T-helper 17 cell (primary cell): Measurements from ENCODE around the gene HMG20B. TPM values are rescaled to one million over a fixed set of nuclear protein-coding genes. Genes with fewer than 3 reads are reported as not detected.
A peak's percentile ranks its signal among the peaks of the same experiment; 100 is the strongest.

ENCODE experiments used
- ATAC-seq: fragments of 150-1000 bp; cut with Tn5 transposase; 2 replicates; pipeline ENCODE4 v1.10.0; 2021; ENCODE audit warnings: mild to moderate bottlenecking, moderate library complexity
- DNase-seq, 3 donors: peaks; one replicate each; pipeline versions ENCODE4 v3.0.0 to v3.0.0-alpha.2; 2020 to 2021
- H3K9me3 ChIP-seq: one replicate; pipeline ENCODE4 v1.7.0; 2013; ENCODE audit warnings: low read length, mild to moderate bottlenecking; ENCODE audit not compliant: control insufficient read depth, poor library complexity, severe bottlenecking
- H3K27ac Mint-ChIP-seq: one replicate; pipeline ENCODE4 v1.8.0; 2022; ENCODE audit warnings: mild to moderate bottlenecking, moderate library complexity, mixed read lengths
- H3K27me3 Mint-ChIP-seq: one replicate; pipeline ENCODE4 v1.8.0; 2022; ENCODE audit warnings: mixed read lengths
- H3K36me3 Mint-ChIP-seq: one replicate; pipeline ENCODE4 v1.8.0; 2022; ENCODE audit warnings: low read depth, mixed read lengths
- H3K4me1 Mint-ChIP-seq: one replicate; pipeline ENCODE4 v1.8.0; 2022; ENCODE audit warnings: mild to moderate bottlenecking, mixed read lengths
- H3K4me3 Mint-ChIP-seq: one replicate; pipeline ENCODE4 v1.8.0; 2022; ENCODE audit warnings: mild to moderate bottlenecking, moderate library complexity, mixed read lengths
- total RNA-seq, 4 donors: library from RNA in 2 of 4; stranded (reverse) in 2 of 4; gene quantifications; one replicate each; pipeline ENCODE4 v1.2.3 and lab custom pipeline; 2022 to 2026

Gene HMG20B
- total RNA-seq, 2 donors from 2014 or later: 34.0 to 36.7 TPM

GRCh38 chr19:3606174-3606689 is 33.5 kb downstream of the HMG20B start:
- H3K27ac Mint-ChIP-seq: no peak overlapping the region
- H3K9me3 ChIP-seq: no peaks in the 10 kb centered on the region
- H3K4me3 Mint-ChIP-seq: no peak overlapping the region
- H3K36me3 Mint-ChIP-seq: no peaks in the 10 kb centered on the region
- no peaks in the 10 kb centered on the region for H3K27me3 Mint-ChIP-seq
- H3K4me1 Mint-ChIP-seq: peaks cover 2% of the 10 kb centered on the region
- no peak for DNase-seq
- peak; percentile 61 for ATAC-seq

GRCh38 chr19:3606690-3607289 is 34.0 kb downstream of the HMG20B start, which contains the start of gene TBXA2R:
TBXA2R (minus strand) TSS chr19:3606875; CDS start chr19:3600634, 6,241 bp downstream.
- Mint-ChIP-seq H3K4me1 (peaks cover 2% of the 10 kb centered on the region), H3K4me3 (peak within 1 kb of the TSS; percentile 58), H3K27me3 (no peaks in the 10 kb centered on the region), H3K27ac (no peak within 1 kb of the TSS), H3K36me3 (no peaks in the 10 kb centered on the region)
- ATAC-seq: peak; percentile 45
- peak in 1 of 3 donors; percentile 29 for DNase-seq
- H3K9me3 ChIP-seq: no peaks in the 10 kb centered on the region

DNA sequence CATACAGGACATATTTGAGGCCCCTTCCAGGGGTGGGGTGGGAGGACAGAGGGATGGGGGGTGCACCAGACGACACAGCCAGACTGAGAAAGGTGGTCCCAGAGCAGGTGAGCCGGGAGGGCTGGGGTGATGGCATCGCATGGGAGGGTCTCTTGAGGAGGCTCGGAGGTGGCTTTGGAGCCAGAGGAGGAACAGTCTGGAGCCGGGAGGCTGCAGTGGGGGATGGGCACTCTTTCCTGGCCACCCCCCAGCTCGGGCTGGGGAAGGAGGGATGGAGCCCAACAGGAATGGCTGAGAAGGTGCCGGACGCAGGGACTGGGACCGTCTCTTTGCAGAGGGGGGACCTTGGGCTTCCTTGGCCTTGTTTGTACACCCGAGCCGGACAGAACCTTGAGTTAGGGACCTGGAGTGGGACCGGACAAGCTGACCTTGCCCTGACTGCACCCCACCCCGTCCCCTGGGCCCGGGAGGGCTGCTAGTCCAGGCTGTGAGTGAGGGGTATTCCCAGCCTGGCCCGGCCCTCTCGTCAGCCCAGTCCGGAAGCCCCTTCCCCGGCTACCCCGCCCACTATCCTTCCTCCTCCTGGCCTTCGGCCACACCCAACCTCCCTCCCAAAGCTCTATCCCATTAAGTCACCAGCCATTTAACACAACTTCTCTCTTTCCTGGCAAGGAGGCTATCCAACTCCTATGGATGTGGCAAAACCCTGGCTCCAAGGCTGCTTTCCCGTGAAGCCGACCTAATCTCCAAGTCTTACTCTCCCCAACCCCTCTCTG is 34.7 kb downstream of the HMG20B start:
- ATAC-seq (no peak), DNase-seq (no peak)
- no peaks in the 10 kb centered on the region for H3K36me3 Mint-ChIP-seq
- H3K27ac Mint-ChIP-seq: no peak overlapping the region
- H3K27me3 Mint-ChIP-seq: no peaks in the 10 kb centered on the region
- H3K4me3 Mint-ChIP-seq: peak overlapping the region; percentile 58
- peaks cover 2% of the 10 kb centered on the region for H3K4me1 Mint-ChIP-seq
- H3K9me3 ChIP-seq: no peaks in the 10 kb centered on the region

DNA sequence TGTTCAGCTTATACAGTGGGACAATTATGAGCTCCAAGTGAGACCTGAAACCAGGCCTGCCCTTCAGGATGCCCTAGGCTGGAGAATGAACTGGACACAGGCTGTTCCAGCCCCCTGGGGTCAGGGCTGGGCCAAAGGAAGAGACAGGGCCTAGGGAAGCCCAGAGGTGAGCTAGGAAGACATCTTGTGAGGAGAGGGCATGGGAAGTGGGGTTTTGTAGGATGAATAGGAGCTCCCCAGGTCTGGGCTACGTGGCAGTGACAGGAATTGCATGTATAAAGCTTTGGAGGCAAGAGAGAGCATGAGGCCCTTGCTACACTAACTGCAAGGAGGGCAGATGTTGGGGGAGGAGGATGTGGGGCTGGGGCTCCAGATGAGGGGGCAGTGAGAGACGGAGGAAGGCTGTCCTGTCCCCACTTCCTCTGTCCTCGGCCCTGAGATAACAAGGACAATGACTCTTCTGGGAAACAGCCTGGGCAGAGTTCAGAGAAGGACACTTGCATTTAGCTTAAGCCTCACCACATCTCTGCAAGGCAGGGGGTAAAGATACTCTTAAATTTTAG is 35.4 kb downstream of the HMG20B start:
- H3K4me3 Mint-ChIP-seq: peak overlapping the region; percentile 58

GRCh38 chr19:3608750-3609322 is 36.1 kb downstream of the HMG20B start:
- ATAC-seq (no peak), DNase-seq (no peak)
- Mint-ChIP-seq H3K36me3 (no peaks in the 10 kb centered on the region), H3K27ac (no peak overlapping the region), H3K4me3 (no peak overlapping the region), H3K27me3 (no peaks in the 10 kb centered on the region), H3K4me1 (peaks cover 2% of the 10 kb centered on the region)
- H3K9me3 ChIP-seq: no peaks in the 10 kb centered on the region

More for the DNA sequence above, 35.4 kb downstream of the HMG20B start:
- Mint-ChIP-seq H3K36me3 (no peaks in the 10 kb centered on the region), H3K4me1 (peaks cover 2% of the 10 kb centered on the region), H3K27me3 (no peaks in the 10 kb centered on the region), H3K27ac (no peak overlapping the region)
- no peaks in the 10 kb centered on the region for H3K9me3 ChIP-seq
- no peak for DNase-seq
- no peak for ATAC-seq

- DNase-seq: no peak
- Mint-ChIP-seq H3K36me3 (no peaks in the 10 kb centered on the region), H3K27me3 (no peaks in the 10 kb centered on the region), H3K4me3 (no peak overlapping the region), H3K4me1 (peaks cover 2% of the 10 kb centered on the region), H3K27ac (no peak overlapping the region)
- H3K9me3 ChIP-seq: no peaks in the 10 kb centered on the region
- ATAC-seq: no peak
These were observed 37.3 kb downstream of the HMG20B start for GRCh38 chr19:3609779-3610719.

DNA sequence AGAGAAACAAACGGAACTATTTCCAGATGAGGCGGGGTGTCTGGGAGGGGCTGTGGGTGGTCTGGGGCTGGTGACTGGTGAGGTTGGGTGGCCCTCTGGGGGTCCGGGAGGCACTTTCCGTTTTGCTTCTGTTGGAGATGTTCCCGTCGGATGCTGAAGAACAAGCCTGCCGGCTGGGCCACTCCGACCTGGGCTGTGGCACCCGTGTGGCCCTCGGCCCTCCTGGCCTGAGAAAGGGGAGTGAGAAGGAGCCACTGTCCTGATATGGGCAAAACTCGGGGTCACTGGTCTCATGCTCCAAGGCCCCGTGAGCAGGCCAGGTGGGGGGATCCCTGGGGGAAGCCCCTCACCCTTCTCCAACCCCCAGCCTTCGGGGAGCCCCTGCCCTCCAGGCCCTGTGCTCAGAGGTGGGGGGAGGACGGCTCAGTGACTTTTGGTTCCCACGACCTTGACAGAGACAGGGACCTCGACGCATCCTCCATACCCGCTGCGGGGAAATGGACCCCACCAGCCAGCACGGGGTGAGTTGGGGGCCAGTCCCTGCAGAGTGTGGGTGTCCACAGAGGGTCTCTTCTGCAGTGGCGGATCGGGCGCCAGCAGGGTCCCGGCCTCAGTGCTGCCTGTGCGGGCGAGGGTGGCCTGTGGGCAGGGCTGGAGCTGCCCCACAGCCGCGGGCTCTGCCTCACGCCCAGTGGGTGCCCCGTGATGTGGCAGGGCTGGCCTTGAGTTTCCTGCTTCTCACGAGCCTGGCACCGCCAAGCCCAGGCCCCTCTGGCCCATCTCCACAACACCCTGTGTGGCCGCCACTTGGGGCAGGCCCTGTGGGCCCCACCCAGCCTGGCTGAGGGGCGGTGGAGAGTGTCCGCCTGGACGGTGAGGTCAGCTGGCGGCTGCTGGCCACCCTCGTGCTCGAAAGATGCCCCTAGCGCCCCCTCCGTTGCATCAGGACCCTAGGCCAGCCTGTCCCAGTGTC is 38.3 kb downstream of the HMG20B start:
- peaks cover 2% of the 10 kb centered on the region for H3K4me1 Mint-ChIP-seq
- ATAC-seq (no peak), DNase-seq (no peak)
- no peak overlapping the region for H3K27ac Mint-ChIP-seq
- no peaks in the 10 kb centered on the region for H3K36me3 Mint-ChIP-seq
- no peaks in the 10 kb centered on the region for H3K27me3 Mint-ChIP-seq
- no peak overlapping the region for H3K4me3 Mint-ChIP-seq
- H3K9me3 ChIP-seq: no peaks in the 10 kb centered on the region

GRCh38 chr19:3611841-3612240 is 39.1 kb downstream of the HMG20B start:
- Mint-ChIP-seq H3K4me3 (no peak overlapping the region), H3K27ac (no peak overlapping the region), H3K36me3 (no peaks in the 10 kb centered on the region), H3K4me1 (peaks cover 2% of the 10 kb centered on the region), H3K27me3 (no peaks in the 10 kb centered on the region)
- no peaks in the 10 kb centered on the region for H3K9me3 ChIP-seq
- no peak for ATAC-seq
- no peak for DNase-seq

DNA sequence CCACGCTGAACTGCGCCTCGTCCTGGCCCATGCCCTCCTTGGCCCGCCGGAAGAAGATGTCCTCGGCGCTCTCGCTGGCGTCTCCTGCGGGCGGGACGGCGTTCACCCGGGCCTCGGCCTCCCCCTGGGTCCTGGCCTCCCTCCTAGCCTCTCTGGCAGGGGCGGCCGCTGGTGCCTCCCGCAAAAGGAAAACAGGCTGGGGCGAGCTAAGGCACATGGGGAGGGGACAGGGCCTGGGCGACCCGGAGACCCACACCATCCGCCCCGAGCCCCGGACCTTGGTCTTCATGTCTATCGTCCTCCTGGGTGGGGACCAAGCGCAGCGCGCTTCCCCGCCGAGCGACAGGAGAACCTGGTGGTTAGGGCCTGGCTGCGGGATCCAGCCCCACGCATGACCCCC is 39.6 kb downstream of the HMG20B start:
- Mint-ChIP-seq H3K27ac (no peak overlapping the region), H3K4me3 (no peak overlapping the region), H3K4me1 (peaks cover 4% of the 10 kb centered on the region), H3K36me3 (no peaks in the 10 kb centered on the region), H3K27me3 (no peaks in the 10 kb centered on the region)
- H3K9me3 ChIP-seq: no peaks in the 10 kb centered on the region
- DNase-seq (no peak), ATAC-seq (no peak)

- Mint-ChIP-seq H3K4me3 (no peak overlapping the region), H3K27me3 (no peaks in the 10 kb centered on the region), H3K4me1 (peaks cover 6% of the 10 kb centered on the region), H3K36me3 (no peaks in the 10 kb centered on the region), H3K27ac (no peak overlapping the region)
- ATAC-seq (no peak), DNase-seq (no peak)
- H3K9me3 ChIP-seq: no peaks in the 10 kb centered on the region
These were observed 40.4 kb downstream of the HMG20B start for GRCh38 chr19:3612901-3613741.
